ENCODE results near the gene CEP57L1.

Gene CEP57L1

DNA sequence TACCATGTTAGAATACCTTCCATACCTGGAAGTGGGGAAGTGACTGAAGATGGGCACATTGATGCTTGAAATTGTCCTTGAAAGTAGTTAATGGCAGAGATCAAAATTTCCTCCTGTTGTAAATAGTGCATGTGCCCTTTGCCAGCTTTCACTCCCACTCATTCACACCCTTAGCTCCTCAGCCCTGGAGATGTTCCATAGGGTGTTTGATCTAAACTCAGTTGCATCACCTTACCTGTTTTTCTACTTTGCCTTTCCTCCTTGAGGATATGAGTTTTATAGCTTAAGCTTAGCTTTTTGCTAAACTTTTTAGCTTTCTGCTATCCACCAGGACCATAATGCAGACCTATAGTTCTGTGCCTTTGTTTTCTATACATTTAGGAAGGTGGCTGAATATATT is 69.0 kb downstream of the CEP57L1 start:
- no peak overlapping the region for H3K9ac ChIP-seq (ENCODE audit: low read depth in 1 of 2, low read length in 2 of 2)
- H3K4me3 ChIP-seq (ENCODE audit: low read depth in 1 of 2, low read length in 2 of 2) = no peak overlapping the region
- H3K4me1 ChIP-seq (ENCODE audit: control insufficient read depth in 1 of 2, insufficient read depth in 2 of 2, low read length in 2 of 2) = peaks cover 5 to 11% of the 10 kb centered on the region in 2 donors
- no peak overlapping the region for H3K27ac ChIP-seq (ENCODE audit: low read depth, low read length)
- H3K9me3 ChIP-seq (ENCODE audit: control insufficient read depth in 1 of 2, low read length in 2 of 2) = no peaks in the 10 kb centered on the region
- H3K36me3 ChIP-seq (ENCODE audit: control insufficient read depth in 1 of 2, insufficient read depth in 2 of 2, low read length in 2 of 2) = peaks cover 0 to 9% of the 10 kb centered on the region in 2 donors
- no peaks in the 10 kb centered on the region for H3K27me3 ChIP-seq (ENCODE audit: control insufficient read depth in 1 of 2, insufficient read depth in 2 of 2, low read length in 2 of 2)

DNA sequence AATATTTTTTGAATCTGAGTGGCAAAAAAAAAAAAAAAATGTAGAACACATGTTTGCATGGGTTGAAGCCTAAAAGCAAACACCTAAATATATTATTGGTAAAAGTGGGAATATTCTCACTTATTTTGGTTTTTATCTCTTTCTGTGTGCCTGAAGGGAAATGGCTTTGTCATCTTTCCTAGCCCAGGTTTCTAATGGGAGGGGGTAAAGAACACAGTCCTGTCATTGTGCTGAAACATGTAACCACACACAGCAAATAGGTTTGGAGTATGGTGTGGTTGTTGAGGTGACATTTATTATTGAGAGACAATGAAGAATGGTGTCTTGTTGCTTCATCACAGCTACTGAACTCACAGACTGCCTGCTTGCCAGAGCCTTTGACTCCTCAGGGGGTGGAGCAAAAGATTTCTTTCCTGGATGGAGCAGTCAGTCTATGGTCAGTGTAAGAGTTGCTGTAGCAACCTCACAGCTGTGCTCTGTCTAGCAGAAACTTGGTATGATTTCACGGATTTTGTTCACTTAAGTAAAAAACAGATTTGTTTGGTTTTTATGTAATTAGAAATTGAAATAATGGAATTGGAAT is 70.2 kb downstream of the CEP57L1 start:
- Histone ChIP-seq H3K9ac (ENCODE audit: low read depth in 1 of 2, low read length in 2 of 2) (no peak overlapping the region), H3K27ac (ENCODE audit: low read depth, low read length) (no peak overlapping the region), H3K4me3 (ENCODE audit: low read depth in 1 of 2, low read length in 2 of 2) (no peak overlapping the region), H3K36me3 (ENCODE audit: control insufficient read depth in 1 of 2, insufficient read depth in 2 of 2, low read length in 2 of 2) (peaks cover 0 to 9% of the 10 kb centered on the region in 2 donors), H3K4me1 (ENCODE audit: control insufficient read depth in 1 of 2, insufficient read depth in 2 of 2, low read length in 2 of 2) (peaks cover 5 to 11% of the 10 kb centered on the region in 2 donors), H3K27me3 (ENCODE audit: control insufficient read depth in 1 of 2, insufficient read depth in 2 of 2, low read length in 2 of 2) (no peaks in the 10 kb centered on the region), H3K9me3 (ENCODE audit: control insufficient read depth in 1 of 2, low read length in 2 of 2) (no peaks in the 10 kb centered on the region)

DNA sequence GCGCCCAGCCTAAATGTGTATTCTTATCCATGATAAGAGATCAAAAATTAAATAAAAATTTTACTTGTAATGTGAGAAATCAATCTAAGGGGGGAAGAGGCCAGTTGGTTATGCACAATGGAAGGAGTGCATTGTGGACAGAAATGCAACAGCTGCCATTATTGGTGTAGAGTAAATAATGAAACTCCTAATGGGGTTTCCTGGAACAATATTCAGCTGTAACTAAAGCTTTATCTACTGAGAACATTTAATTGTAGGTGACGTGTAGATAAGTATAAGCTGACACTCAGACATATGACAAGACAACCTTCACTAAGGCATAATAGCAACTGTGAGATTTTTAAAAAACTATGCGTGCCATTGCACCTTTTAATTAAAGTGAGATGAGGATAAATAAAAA is 71.4 kb downstream of the CEP57L1 start:
- H3K4me3 ChIP-seq (ENCODE audit: low read depth in 1 of 2, low read length in 2 of 2) = no peak overlapping the region
- H3K27ac ChIP-seq (ENCODE audit: low read depth, low read length) = no peak overlapping the region
- peaks cover 0 to 3% of the 10 kb centered on the region in 2 donors for H3K36me3 ChIP-seq (ENCODE audit: control insufficient read depth in 1 of 2, insufficient read depth in 2 of 2, low read length in 2 of 2)
- H3K9me3 ChIP-seq (ENCODE audit: control insufficient read depth in 1 of 2, low read length in 2 of 2) = no peaks in the 10 kb centered on the region
- no peaks in the 10 kb centered on the region for H3K27me3 ChIP-seq (ENCODE audit: control insufficient read depth in 1 of 2, insufficient read depth in 2 of 2, low read length in 2 of 2)
- H3K9ac ChIP-seq (ENCODE audit: low read depth in 1 of 2, low read length in 2 of 2) = no peak overlapping the region
- H3K4me1 ChIP-seq (ENCODE audit: control insufficient read depth in 1 of 2, insufficient read depth in 2 of 2, low read length in 2 of 2) = peaks cover 5 to 11% of the 10 kb centered on the region in 2 donors

DNA sequence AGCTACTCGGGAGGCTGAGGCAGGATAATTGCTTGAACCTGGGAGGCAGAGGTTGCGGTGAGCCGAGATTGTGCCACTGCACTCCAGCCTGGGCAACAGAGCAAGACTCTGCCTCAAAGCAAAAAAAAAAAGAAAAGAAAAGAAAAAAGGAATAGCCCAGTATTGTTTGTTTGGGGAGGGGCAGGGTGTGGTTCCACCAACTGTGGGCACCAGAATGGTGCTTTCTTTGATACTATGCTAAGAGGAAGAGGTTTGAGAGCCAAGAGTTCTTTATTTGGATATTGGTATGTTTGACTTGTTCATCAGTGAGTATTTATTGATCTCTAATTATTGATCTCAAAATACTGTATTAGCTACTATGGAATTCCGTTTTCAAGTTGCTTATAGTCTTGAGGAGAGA is 72.3 kb downstream of the CEP57L1 start:
- Histone ChIP-seq H3K4me3 (ENCODE audit: low read depth in 1 of 2, low read length in 2 of 2) (no peak overlapping the region), H3K4me1 (ENCODE audit: control insufficient read depth in 1 of 2, insufficient read depth in 2 of 2, low read length in 2 of 2) (peaks cover 5 to 11% of the 10 kb centered on the region in 2 donors), H3K9ac (ENCODE audit: low read depth in 1 of 2, low read length in 2 of 2) (no peak overlapping the region), H3K9me3 (ENCODE audit: control insufficient read depth in 1 of 2, low read length in 2 of 2) (no peaks in the 10 kb centered on the region), H3K27ac (ENCODE audit: low read depth, low read length) (no peak overlapping the region), H3K36me3 (ENCODE audit: control insufficient read depth in 1 of 2, insufficient read depth in 2 of 2, low read length in 2 of 2) (peaks cover 0 to 3% of the 10 kb centered on the region in 2 donors), H3K27me3 (ENCODE audit: control insufficient read depth in 1 of 2, insufficient read depth in 2 of 2, low read length in 2 of 2) (no peaks in the 10 kb centered on the region)

DNA sequence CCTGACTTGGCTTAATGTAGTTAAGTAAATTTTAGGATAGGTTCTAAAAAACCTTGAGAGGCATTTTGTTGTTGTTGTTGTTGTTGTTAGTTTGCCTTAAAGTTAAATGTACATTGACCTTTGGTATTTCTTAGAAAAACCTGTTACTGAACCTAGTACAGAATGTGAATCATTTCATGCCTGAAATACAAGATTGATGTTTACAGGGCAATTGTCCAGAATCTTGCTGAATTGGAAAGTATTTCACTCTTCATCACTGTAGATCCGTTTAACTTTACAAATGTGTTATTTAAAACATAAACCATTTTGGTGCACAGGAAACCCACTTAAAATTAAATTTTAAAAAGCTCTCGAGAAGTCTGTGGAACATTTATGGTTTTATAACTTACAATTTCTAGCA is 75.0 kb downstream of the CEP57L1 start:
- Histone ChIP-seq H3K4me3 (ENCODE audit: low read depth in 1 of 2, low read length in 2 of 2) (no peak overlapping the region), H3K27me3 (ENCODE audit: control insufficient read depth in 1 of 2, insufficient read depth in 2 of 2, low read length in 2 of 2) (no peaks in the 10 kb centered on the region), H3K36me3 (ENCODE audit: control insufficient read depth in 1 of 2, insufficient read depth in 2 of 2, low read length in 2 of 2) (no peaks in the 10 kb centered on the region), H3K9me3 (ENCODE audit: control insufficient read depth in 1 of 2, low read length in 2 of 2) (no peaks in the 10 kb centered on the region), H3K4me1 (ENCODE audit: control insufficient read depth in 1 of 2, insufficient read depth in 2 of 2, low read length in 2 of 2) (peaks cover 5 to 10% of the 10 kb centered on the region in 2 donors), H3K9ac (ENCODE audit: low read depth in 1 of 2, low read length in 2 of 2) (no peak overlapping the region), H3K27ac (ENCODE audit: low read depth, low read length) (no peak overlapping the region)

DNA sequence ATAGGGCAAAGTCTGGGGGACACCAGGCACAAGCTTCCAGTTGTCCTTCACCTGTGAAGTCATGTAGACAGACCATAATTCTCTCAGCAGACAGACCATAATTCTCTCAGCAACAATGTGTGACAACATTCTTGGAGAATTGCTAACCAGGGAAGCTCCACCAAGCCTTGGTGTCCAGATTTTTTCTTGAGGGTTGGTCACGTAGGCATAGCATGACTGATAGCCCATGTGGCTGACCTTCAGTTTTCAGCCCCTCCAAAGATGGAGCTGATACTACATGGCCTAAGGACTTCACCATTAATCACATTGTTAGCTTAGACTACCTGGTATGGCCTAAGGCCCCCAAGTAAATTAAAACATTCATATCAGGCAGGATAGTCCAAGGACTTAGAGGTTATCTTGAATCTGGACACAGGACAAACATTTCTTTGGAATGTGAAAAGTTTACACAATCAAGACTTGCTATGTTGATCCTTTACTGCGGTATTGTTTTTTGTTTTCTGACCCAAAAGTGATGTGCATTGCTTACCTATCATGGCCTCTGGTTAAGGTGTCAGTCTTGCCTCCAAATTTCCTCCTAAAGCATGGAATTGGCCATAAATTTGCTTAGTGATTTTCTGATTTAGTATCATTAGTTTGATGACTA is 76.9 kb downstream of the CEP57L1 start:
- Histone ChIP-seq H3K9ac (ENCODE audit: low read depth in 1 of 2, low read length in 2 of 2) (no peak overlapping the region), H3K36me3 (ENCODE audit: control insufficient read depth in 1 of 2, insufficient read depth in 2 of 2, low read length in 2 of 2) (no peaks in the 10 kb centered on the region)

DNA sequence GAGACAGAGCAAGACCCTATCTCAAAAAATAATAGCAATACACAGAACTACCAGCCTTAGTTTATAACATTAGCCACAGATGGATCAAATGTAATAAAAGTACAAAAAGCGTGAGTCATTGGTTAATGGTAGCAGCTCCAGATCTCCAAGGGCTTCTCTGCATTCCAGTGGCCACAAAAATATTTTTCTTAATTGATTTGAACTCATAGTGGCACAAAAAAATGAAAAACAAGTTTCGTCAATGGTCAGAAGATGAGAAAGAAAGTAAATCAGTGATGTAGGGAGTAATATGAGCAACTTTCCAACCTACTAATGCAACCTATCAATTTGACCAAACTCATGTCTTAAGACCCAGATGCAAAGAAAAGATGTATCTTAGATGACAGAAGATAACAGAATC is 79.6 kb downstream of the CEP57L1 start:
- Histone ChIP-seq H3K9me3 (ENCODE audit: control insufficient read depth in 1 of 2, low read length in 2 of 2) (peaks cover 0 to 2% of the 10 kb centered on the region in 2 donors), H3K4me1 (ENCODE audit: control insufficient read depth in 1 of 2, insufficient read depth in 2 of 2, low read length in 2 of 2) (no peaks in the 10 kb centered on the region), H3K4me3 (ENCODE audit: low read depth in 1 of 2, low read length in 2 of 2) (no peak overlapping the region), H3K27ac (ENCODE audit: low read depth, low read length) (no peak overlapping the region), H3K36me3 (ENCODE audit: control insufficient read depth in 1 of 2, insufficient read depth in 2 of 2, low read length in 2 of 2) (no peaks in the 10 kb centered on the region), H3K9ac (ENCODE audit: low read depth in 1 of 2, low read length in 2 of 2) (no peak overlapping the region), H3K27me3 (ENCODE audit: control insufficient read depth in 1 of 2, insufficient read depth in 2 of 2, low read length in 2 of 2) (no peaks in the 10 kb centered on the region)

More for the DNA sequence above, 76.9 kb downstream of the CEP57L1 start:
- Histone ChIP-seq H3K4me3 (ENCODE audit: low read depth in 1 of 2, low read length in 2 of 2) (no peak overlapping the region), H3K27ac (ENCODE audit: low read depth, low read length) (no peak overlapping the region), H3K4me1 (ENCODE audit: control insufficient read depth in 1 of 2, insufficient read depth in 2 of 2, low read length in 2 of 2) (no peaks in the 10 kb centered on the region), H3K27me3 (ENCODE audit: control insufficient read depth in 1 of 2, insufficient read depth in 2 of 2, low read length in 2 of 2) (no peaks in the 10 kb centered on the region), H3K9me3 (ENCODE audit: control insufficient read depth in 1 of 2, low read length in 2 of 2) (no peaks in the 10 kb centered on the region)

DNA sequence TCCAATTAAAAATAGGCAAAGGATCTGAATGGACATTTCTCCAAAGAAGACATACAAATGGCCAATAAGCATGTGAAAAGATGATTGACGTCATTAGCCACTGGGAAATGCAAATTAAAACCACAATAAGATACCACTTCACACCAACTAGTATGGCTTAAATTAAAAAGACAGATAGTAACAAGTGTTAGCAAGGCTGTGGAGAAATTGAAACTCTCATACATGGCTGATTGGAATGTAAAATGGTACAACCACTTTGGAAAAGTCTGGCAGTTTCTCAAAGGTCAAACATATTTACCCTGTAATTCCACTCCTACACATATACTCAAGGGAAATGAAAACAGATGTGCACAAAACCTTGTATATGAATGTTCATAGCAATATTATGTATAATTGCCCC is 83.6 kb downstream of the CEP57L1 start:
- no peak overlapping the region for H3K27ac ChIP-seq (ENCODE audit: low read depth, low read length)
- no peak overlapping the region for H3K9ac ChIP-seq (ENCODE audit: low read depth in 1 of 2, low read length in 2 of 2)
- H3K36me3 ChIP-seq (ENCODE audit: control insufficient read depth in 1 of 2, insufficient read depth in 2 of 2, low read length in 2 of 2) = no peaks in the 10 kb centered on the region

DNA sequence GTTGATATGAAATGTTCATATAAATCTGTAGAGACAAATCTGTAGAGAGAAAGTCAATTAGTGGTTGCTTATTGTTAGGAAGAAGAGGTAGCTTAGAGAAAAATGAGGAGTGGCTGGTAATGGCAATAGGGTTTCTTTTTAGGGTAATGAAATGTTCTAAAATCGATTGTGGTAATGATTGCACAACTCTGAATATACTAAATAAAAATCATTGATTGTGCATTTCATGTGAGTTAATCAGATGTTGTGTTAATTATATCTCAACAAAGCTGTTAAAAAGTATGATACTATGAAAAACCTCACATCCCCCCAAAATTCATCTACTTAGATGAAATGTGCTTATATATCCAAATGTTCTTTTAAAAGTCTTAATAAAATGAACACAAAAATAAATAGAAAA is 84.2 kb downstream of the CEP57L1 start:
- Histone ChIP-seq H3K4me1 (ENCODE audit: control insufficient read depth in 1 of 2, insufficient read depth in 2 of 2, low read length in 2 of 2) (no peaks in the 10 kb centered on the region), H3K9ac (ENCODE audit: low read depth in 1 of 2, low read length in 2 of 2) (no peak overlapping the region), H3K9me3 (ENCODE audit: control insufficient read depth in 1 of 2, low read length in 2 of 2) (peaks cover 0 to 2% of the 10 kb centered on the region in 2 donors), H3K36me3 (ENCODE audit: control insufficient read depth in 1 of 2, insufficient read depth in 2 of 2, low read length in 2 of 2) (no peaks in the 10 kb centered on the region), H3K4me3 (ENCODE audit: low read depth in 1 of 2, low read length in 2 of 2) (no peak overlapping the region), H3K27ac (ENCODE audit: low read depth, low read length) (no peak overlapping the region), H3K27me3 (ENCODE audit: control insufficient read depth in 1 of 2, insufficient read depth in 2 of 2, low read length in 2 of 2) (no peaks in the 10 kb centered on the region)

More for the DNA sequence above, 83.6 kb downstream of the CEP57L1 start:
- Histone ChIP-seq H3K9me3 (ENCODE audit: control insufficient read depth in 1 of 2, low read length in 2 of 2) (peaks cover 0 to 2% of the 10 kb centered on the region in 2 donors), H3K4me3 (ENCODE audit: low read depth in 1 of 2, low read length in 2 of 2) (no peak overlapping the region), H3K27me3 (ENCODE audit: control insufficient read depth in 1 of 2, insufficient read depth in 2 of 2, low read length in 2 of 2) (no peaks in the 10 kb centered on the region), H3K4me1 (ENCODE audit: control insufficient read depth in 1 of 2, insufficient read depth in 2 of 2, low read length in 2 of 2) (no peaks in the 10 kb centered on the region)

DNA sequence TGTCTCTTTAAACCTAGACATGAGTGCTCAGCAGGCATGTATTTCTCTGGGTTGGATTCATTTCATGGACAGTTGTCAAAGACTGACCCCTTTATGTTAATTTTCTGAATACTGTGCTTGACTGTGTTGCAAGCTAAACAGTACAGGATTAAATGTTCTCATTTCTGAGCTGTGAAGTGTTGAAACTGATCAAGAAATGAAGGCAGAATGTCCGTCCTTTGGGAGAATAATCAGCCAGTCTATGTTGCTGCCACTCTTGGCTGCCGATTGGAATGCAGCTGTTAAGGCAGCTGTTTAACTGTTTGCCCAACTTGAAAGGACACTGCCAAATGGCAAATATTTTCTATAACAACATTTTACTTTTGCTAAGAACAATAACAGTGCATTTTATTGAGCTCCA is 87.3 kb downstream of the CEP57L1 start:
- H3K4me3 ChIP-seq (ENCODE audit: low read depth in 1 of 2, low read length in 2 of 2) = no peak overlapping the region
- H3K4me1 ChIP-seq (ENCODE audit: control insufficient read depth in 1 of 2, insufficient read depth in 2 of 2, low read length in 2 of 2) = peaks cover 0 to 3% of the 10 kb centered on the region in 2 donors
- no peak overlapping the region for H3K9ac ChIP-seq (ENCODE audit: low read depth in 1 of 2, low read length in 2 of 2)

More for the DNA sequence above, 87.3 kb downstream of the CEP57L1 start:
- H3K27ac ChIP-seq (ENCODE audit: low read depth, low read length) = no peak overlapping the region
- no peaks in the 10 kb centered on the region for H3K36me3 ChIP-seq (ENCODE audit: control insufficient read depth in 1 of 2, insufficient read depth in 2 of 2, low read length in 2 of 2)
- H3K9me3 ChIP-seq (ENCODE audit: control insufficient read depth in 1 of 2, low read length in 2 of 2) = peaks cover 0 to 2% of the 10 kb centered on the region in 2 donors
- H3K27me3 ChIP-seq (ENCODE audit: control insufficient read depth in 1 of 2, insufficient read depth in 2 of 2, low read length in 2 of 2) = no peaks in the 10 kb centered on the region

All from duodenal mucosa (tissue), 2 donors.